ENCODE data around the gene SIM2. TPM values are rescaled to one million over a fixed set of nuclear protein-coding genes. Genes with fewer than 3 reads are reported as not detected.

SIM2 gene
- total RNA-seq, 1 donor from 2014 or later: not detected

Other genes starting within 250 kb of the SIM2 start
- gene CLDN14, start 219.0 kb upstream of the SIM2 start, total RNA-seq: not detected

All from occipital lobe (tissue), 1 donor.